Activated T-helper 2 cell treated with anti-CD3 and anti-CD28 coated beads, Interferon-gamma antibody, Interleukin-2, Interleukin-4, amounts not matched to agents 10 μg/mL and 5 μg/mL and 100 μg/mL, durations not matched to agents 14 hours and 24 hours and 36 hours (primary cell): ENCODE measurements around the gene NRAP. TPM values are rescaled to one million over a fixed set of nuclear protein-coding genes. Genes with fewer than 3 reads are reported as not detected.

Experiments
- DNase-seq: peaks from one replicate; pipeline ENCODE4 v3.0.0; 2021; ENCODE audit warnings: low spot score
- H3K27ac Mint-ChIP-seq: one replicate; pipeline ENCODE4 v1.8.0; 2021; ENCODE audit warnings: mixed read lengths
- H3K27me3 Mint-ChIP-seq: one replicate; pipeline ENCODE4 v1.8.0; 2021; ENCODE audit warnings: low read depth, mixed read lengths
- H3K36me3 Mint-ChIP-seq: one replicate; pipeline ENCODE4 v1.8.0; 2021; ENCODE audit warnings: low read depth, mixed read lengths
- H3K4me1 Mint-ChIP-seq: one replicate; pipeline ENCODE4 v1.8.0; 2021; ENCODE audit warnings: low read depth, mixed read lengths
- H3K4me3 Mint-ChIP-seq: one replicate; pipeline ENCODE4 v1.8.0; 2021; ENCODE audit warnings: low read depth, mild to moderate bottlenecking, moderate library complexity, mixed read lengths
- H3K9me3 Mint-ChIP-seq: one replicate; pipeline ENCODE4 v1.8.0; 2021; ENCODE audit warnings: mixed read lengths
- intact Hi-C: fragments of 100-400 bp; cut with micrococcal nuclease; formaldehyde crosslinking; loops from one replicate; pipeline ENCODE4 v1.15.1; 2023
- total RNA-seq: library from RNA; stranded (reverse); gene quantifications from 2 replicates; pipeline ENCODE4 v1.2.3, GENCODE V29; 2022

The NRAP gene
- total RNA-seq, 1 donor from 2014 or later, result not detected

DNA sequence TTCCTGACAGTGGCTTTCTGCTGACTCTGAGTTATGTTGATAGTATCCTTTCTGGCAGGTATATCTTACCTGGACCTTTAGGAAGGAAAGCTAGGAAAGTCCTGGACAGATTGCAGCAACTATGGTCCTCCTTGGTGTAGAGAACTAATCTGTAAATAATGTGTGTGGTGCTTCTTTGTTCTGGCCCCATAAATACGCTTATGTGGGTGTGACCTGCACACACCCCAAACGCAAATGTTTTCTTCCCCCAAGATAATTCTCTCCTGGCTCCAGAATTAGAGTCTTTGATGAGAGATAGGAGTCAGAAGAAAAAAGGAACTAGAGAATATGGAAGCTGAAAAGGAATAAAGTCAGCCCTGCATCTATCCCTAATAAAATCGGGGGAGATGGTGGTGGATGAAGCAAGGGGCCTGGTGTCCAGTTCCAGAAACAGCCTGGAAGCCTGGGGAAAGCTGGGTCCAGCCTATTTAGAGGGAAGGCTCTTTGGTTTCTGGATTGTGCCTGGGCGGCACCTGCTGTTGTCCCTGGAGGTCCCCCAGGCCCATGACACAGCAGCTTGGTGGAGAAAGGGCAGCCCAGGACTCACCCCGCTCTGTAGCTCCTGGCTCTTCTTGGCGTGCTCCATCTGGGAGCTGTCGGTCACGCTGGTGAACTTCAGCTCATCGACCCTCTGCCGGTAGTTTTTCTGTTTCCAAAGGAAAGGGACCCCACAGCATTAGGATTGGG, 38.2 kb downstream of the NRAP start:
- no peaks in the 10 kb centered on the region for H3K9me3 Mint-ChIP-seq
- intact Hi-C loops, result no loop called here
- no peaks in the 10 kb centered on the region for H3K4me1 Mint-ChIP-seq
- H3K4me3 Mint-ChIP-seq, result no peak overlapping the region
- no peak overlapping the region for H3K27ac Mint-ChIP-seq
- peaks cover 2% of the 10 kb centered on the region for H3K27me3 Mint-ChIP-seq
- no peaks in the 10 kb centered on the region for H3K36me3 Mint-ChIP-seq
- DNase-seq, result no peak

DNA sequence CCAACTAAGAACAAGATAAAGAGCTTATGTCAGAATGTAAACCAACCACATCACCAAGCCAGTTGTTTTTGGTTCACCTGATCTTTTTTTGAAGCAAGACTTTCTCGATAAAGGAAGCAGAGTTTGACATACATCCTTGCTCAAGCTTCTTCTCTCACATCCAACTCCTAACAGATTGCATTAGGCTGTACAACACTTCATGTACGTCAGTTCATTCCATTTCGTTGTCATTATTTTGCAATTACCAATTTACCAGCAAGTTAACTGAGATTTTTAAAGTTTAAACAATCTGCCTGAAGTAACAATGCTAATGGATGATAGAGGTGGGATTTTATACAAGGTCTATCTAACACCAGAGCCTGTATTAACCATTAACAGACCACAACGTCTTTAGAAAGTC, 41.0 kb downstream of the NRAP start:
- H3K9me3 Mint-ChIP-seq, result no peaks in the 10 kb centered on the region
- no peak overlapping the region for H3K4me3 Mint-ChIP-seq
- H3K4me1 Mint-ChIP-seq, result no peaks in the 10 kb centered on the region
- no peak for DNase-seq
- intact Hi-C loops, result no loop called here
- H3K27me3 Mint-ChIP-seq, result peaks cover 9% of the 10 kb centered on the region
- H3K27ac Mint-ChIP-seq, result no peak overlapping the region
- no peaks in the 10 kb centered on the region for H3K36me3 Mint-ChIP-seq

DNA sequence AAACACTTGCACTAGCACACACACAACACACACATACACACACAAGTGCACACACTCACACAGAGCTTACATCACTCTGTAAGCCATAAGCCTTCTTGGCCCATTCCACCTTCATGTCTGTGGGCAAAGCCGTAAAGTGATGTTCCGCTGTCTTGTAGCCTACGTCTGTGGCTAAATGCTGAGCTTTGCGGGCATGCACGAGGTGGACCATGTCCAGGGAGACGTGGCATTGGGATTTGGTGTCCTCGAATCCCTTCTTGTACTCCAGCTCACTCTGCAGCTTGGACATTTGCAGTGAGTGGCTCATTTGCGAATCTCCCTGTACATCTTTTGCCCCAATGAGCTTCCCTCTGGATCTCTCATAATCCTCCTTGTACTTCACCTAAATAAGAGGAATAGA, 42.0 kb downstream of the NRAP start:
- peaks cover 17% of the 10 kb centered on the region for H3K27me3 Mint-ChIP-seq
- intact Hi-C loops, result no loop called here

DNA sequence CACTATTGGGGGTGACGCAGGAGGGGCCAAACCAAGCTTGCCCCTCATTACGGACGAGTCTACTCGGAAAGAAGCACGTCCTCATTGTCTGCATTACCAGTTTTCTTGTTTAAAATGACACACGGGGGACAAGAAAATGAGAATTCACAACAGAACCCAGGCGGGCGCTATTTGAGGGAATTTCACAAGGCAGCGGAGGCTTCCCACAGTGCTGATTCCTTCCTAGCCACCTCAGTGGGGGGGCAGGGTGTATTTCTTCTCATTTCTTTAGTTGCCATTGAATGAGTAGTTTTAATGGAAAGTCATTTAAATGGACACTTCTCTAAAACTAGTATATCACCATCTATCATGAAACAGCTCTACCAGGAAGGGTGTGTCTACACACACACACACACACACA, 42.9 kb downstream of the NRAP start:
- H3K36me3 Mint-ChIP-seq, result no peaks in the 10 kb centered on the region
- H3K4me1 Mint-ChIP-seq, result no peaks in the 10 kb centered on the region
- no peak overlapping the region for H3K27ac Mint-ChIP-seq
- DNase-seq, result no peak
- no peaks in the 10 kb centered on the region for H3K9me3 Mint-ChIP-seq
- H3K4me3 Mint-ChIP-seq, result no peak overlapping the region
- intact Hi-C loops, result no loop called here
- peaks cover 21% of the 10 kb centered on the region for H3K27me3 Mint-ChIP-seq

More for the DNA sequence above, 42.0 kb downstream of the NRAP start:
- Mint-ChIP-seq H3K4me3 (no peak overlapping the region), H3K27ac (no peak overlapping the region), H3K36me3 (no peaks in the 10 kb centered on the region), H3K9me3 (no peaks in the 10 kb centered on the region), H3K4me1 (no peaks in the 10 kb centered on the region)
- DNase-seq, result no peak

DNA sequence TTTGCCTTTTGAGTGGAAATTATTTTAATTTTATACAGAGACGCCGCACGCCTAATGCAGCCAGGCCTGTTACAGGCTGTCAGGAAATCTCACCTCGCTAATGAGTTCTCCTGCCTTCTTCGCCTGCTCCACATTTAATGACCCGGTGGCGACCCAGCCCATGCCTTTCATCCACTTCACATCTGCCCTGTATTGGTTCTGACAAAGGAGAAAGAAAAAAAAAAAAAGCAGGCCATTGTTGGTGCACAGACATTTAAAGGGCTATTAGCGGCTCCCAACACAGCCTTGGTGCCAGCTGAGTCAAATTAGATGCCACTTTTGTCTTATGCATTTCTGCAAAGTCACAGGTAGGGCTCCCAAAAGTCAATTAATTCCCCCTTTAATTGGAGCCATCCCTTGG, 43.3 kb downstream of the NRAP start:
- intact Hi-C loops, result no loop called here
- peaks cover 21% of the 10 kb centered on the region for H3K27me3 Mint-ChIP-seq
- DNase-seq, result no peak
- H3K4me1 Mint-ChIP-seq, result no peaks in the 10 kb centered on the region
- H3K27ac Mint-ChIP-seq, result no peak overlapping the region
- no peak overlapping the region for H3K4me3 Mint-ChIP-seq
- no peaks in the 10 kb centered on the region for H3K9me3 Mint-ChIP-seq
- no peaks in the 10 kb centered on the region for H3K36me3 Mint-ChIP-seq

DNA sequence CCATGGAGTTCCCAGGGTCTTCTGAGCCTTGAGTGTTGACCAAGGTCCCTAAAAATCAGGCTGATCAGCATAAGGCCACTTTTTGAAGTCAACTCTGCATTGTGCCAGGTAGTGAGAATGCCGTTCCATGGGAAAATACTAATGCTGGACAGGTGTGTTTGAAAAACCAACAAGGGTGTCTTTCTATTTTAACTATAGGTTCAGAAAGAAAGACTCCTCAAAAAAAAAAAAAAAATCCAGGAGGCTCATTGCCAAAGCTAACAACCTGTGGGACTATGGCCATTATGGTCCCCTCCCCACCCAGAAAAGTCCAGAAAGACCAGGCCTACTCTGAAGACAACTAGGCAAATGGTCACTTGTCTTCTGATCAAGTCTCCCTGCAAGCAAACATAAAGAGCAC, 44.4 kb downstream of the NRAP start:
- H3K27me3 Mint-ChIP-seq, result peaks cover 24% of the 10 kb centered on the region
- no peak overlapping the region for H3K4me3 Mint-ChIP-seq
- intact Hi-C loops, result no loop called here
- DNase-seq, result no peak
- no peaks in the 10 kb centered on the region for H3K9me3 Mint-ChIP-seq
- no peak overlapping the region for H3K27ac Mint-ChIP-seq
- H3K36me3 Mint-ChIP-seq, result no peaks in the 10 kb centered on the region
- H3K4me1 Mint-ChIP-seq, result no peaks in the 10 kb centered on the region

DNA sequence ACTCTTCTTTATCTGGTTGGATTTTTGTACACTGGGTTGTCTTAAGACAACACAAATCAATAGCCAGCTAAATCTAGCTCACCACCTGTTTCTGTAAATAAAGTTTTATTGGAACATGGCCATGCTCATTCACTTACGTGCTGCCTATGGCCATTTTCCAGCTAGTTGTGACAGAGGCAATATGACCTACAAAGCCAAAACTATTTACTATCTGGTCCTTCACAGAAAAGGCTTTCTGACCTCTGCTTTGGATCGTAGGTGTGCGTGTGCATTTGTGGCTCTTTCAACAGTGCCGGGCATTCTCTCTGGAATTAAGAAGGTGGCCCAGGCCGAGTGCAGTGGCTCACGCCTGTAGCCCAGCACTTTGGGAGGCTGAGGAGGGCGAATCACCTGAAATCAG, 45.5 kb downstream of the NRAP start:
- Mint-ChIP-seq H3K27ac (no peak overlapping the region), H3K4me3 (no peak overlapping the region), H3K4me1 (no peaks in the 10 kb centered on the region), H3K36me3 (no peaks in the 10 kb centered on the region), H3K27me3 (peaks cover 24% of the 10 kb centered on the region), H3K9me3 (no peaks in the 10 kb centered on the region)
- intact Hi-C loops, result no loop called here
- no peak for DNase-seq

DNA sequence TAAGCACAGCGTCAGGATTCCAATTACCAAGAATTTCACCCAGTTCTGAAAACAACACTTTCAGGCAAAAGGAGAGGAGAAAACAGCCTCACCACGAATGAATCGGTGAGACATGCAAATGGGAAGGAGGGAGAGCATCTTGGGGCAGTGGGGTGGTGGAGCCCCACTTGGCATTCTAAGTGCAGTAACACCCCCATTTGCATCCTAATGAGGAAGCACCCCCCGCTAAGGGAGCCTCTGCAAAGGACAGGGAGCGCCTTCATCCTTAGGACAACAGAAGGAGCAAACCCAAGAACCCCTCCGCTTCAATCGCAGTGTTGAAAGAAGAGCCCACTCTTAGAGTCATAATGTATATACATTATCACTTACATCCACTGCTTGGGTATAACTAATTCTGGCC, 46.8 kb downstream of the NRAP start:
- Mint-ChIP-seq H3K4me3 (no peak overlapping the region), H3K27ac (no peak overlapping the region), H3K9me3 (no peaks in the 10 kb centered on the region), H3K4me1 (no peaks in the 10 kb centered on the region), H3K27me3 (peaks cover 24% of the 10 kb centered on the region), H3K36me3 (no peaks in the 10 kb centered on the region)
- no peak for DNase-seq
- intact Hi-C loops, result no loop called here

DNA sequence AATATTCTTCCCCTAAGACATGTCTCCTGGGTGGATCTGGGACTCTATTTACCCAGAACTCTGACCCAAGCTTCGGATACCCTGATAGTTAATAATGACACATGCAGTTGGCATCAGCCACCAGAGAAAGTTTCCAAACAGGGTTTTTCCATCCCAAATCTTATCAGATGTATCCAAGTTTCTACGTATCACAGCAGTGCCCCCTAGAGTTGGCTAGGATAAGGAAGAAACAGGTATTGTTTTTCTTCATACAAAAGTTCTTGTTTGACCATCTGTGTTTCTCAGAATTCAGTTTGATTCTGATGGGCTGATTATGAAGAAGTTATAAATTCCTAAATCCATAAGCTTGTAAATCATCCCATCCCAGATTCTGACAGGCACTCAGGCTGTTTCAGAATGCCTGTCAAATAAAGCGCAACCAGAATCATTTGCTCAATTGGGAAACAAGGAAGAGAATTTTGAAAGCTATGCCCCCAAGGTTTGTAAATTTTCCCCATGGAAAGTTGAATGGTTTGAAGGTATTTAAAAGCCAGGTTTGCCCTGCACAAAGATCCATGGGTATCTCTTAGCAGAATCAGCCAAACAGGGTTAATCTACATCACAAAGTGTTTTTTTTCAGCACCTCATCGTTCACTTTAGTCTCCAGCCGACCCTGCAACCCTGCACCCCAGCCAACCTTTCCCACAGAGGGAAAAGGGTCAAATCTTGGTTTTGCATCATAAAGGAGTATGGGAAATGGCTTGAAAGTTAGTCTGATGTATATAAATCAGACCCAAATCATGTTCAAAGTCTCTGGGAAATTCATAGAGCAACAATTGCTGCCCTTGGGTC, 47.4 kb downstream of the NRAP start:
- no peak for DNase-seq
- H3K27me3 Mint-ChIP-seq, result peaks cover 24% of the 10 kb centered on the region
- H3K4me1 Mint-ChIP-seq, result no peaks in the 10 kb centered on the region
- H3K4me3 Mint-ChIP-seq, result no peak overlapping the region
- no peak overlapping the region for H3K27ac Mint-ChIP-seq
- no peaks in the 10 kb centered on the region for H3K9me3 Mint-ChIP-seq
- intact Hi-C loops, result no loop called here
- H3K36me3 Mint-ChIP-seq, result no peaks in the 10 kb centered on the region

DNA sequence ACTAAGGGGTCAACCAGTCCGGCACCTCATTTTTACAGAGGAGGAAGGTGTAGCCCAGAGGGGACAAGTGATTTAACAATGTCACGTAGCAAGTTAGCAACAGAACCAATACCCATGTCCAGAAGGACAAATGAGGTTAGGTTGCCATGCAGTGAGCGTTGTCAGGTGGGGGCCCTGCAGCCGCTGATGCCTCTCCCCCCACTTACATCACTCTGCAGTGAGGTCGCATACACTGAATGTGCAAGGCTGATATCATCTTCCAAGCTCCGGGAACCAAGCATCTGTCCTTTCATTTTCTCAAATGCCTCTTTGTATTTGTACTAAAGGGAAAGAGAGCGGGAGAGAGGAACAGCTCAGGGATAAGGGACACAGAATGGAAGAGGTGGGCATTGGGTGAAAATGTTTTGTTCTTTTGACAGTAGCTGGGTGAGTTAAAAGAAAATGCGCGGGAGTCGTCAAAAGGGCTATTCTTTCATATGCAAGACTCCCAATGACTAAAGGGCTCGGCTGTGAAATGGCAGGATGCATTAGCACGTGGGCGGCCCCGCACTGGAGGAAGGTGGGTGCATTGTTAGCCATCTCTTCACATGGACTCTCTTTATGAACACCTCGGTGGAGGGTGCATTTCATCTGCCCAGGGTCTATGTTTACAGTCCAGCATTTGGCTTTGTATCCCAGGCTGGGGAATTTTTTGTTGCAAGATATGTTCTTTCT, 49.7 kb downstream of the NRAP start:
- Mint-ChIP-seq H3K27me3 (peaks cover 24% of the 10 kb centered on the region), H3K36me3 (no peaks in the 10 kb centered on the region), H3K9me3 (no peaks in the 10 kb centered on the region), H3K4me1 (no peaks in the 10 kb centered on the region), H3K4me3 (no peak overlapping the region), H3K27ac (no peak overlapping the region)
- no peak for DNase-seq
- intact Hi-C loops, result no loop called here

DNA sequence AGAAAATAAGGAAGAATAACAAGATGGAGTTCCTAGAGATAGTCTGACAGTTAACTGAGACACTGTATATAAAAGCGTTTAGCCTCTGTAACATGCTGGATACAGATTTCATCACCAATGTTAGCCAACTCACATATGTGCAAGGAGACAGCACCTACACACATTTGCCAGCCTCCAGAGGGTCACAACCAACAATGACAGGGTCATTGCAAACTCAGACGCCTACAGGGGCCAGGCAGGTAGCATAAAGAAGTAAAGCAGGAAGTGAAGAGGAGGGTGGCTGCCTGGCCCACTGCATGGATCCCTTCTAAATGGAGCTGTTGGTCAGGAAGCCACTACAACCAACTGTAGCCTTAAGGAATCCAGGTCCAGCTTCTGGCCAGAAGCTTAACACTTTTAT, 50.4 kb downstream of the NRAP start:
- H3K9me3 Mint-ChIP-seq, result no peaks in the 10 kb centered on the region
- no peak overlapping the region for H3K27ac Mint-ChIP-seq
- H3K4me1 Mint-ChIP-seq, result no peaks in the 10 kb centered on the region
- peaks cover 23% of the 10 kb centered on the region for H3K27me3 Mint-ChIP-seq
- H3K36me3 Mint-ChIP-seq, result no peaks in the 10 kb centered on the region
- DNase-seq, result no peak
- H3K4me3 Mint-ChIP-seq, result no peak overlapping the region
- intact Hi-C loops, result no loop called here

DNA sequence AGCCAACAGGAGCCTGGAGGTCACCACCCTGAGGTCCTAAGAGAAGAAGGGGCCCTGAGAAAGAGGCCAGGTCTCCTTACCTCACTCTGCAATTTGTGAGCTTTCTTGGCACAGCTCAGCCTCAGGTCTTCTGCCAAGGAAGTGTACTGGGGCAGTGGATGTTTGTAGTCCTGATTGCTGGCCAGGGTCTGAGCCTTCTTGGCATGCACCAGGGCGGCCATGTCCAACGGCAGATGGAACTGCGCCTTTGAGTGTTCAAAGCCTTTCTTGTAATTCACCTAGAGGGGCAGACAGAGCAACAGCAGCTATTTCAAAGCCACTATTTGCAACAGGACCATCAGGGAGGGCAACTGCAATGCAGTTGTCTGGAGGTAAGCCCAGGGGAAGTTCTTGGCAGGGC, 51.7 kb downstream of the NRAP start:
- H3K27ac Mint-ChIP-seq, result no peak overlapping the region
- intact Hi-C loops, result no loop called here
- DNase-seq, result no peak
- H3K27me3 Mint-ChIP-seq, result peaks cover 13% of the 10 kb centered on the region
- no peaks in the 10 kb centered on the region for H3K36me3 Mint-ChIP-seq
- H3K9me3 Mint-ChIP-seq, result no peaks in the 10 kb centered on the region
- H3K4me3 Mint-ChIP-seq, result no peak overlapping the region
- H3K4me1 Mint-ChIP-seq, result no peaks in the 10 kb centered on the region
